Glomerular endothelial cell (primary cell): ENCODE measurements around the gene NKAIN4. TPM values are rescaled to one million over a fixed set of nuclear protein-coding genes. Genes with fewer than 3 reads are reported as not detected.
"Not testable (repeated sequence)": the region's sequence is repeated elsewhere in the genome, so short reads cannot be mapped to it uniquely, and the experiment has no call there.

Experiments
- DNase-seq: peaks from one replicate; pipeline ENCODE4 v3.0.0-alpha.2; 2011; ENCODE audit warnings: low read depth, low spot score; ENCODE audit errors: extremely low read depth
- total RNA-seq: library from RNA; depleted of rRNA; stranded (reverse); fragments of >200 nt; gene quantifications from 2 replicates; pipeline ENCODE4 v1.2.3, GENCODE V29; 2015

NKAIN4 gene
- total RNA-seq, 1 donor from 2014 or later, result 0.58 TPM

- DNase-seq, result no peak
Observed at GRCh38 chr20:63258781-63259180, 4.5 kb upstream of the NKAIN4 start.

- DNase-seq, result no peak
Observed at GRCh38 chr20:63257629-63258028, 3.4 kb upstream of the NKAIN4 start.

- DNase-seq, result no peak
Observed at GRCh38 chr20:63256954-63257353, 2.7 kb upstream of the NKAIN4 start.

- no peak for DNase-seq
Observed at GRCh38 chr20:63255931-63256704, 1.9 kb upstream of the NKAIN4 start.

- no peak for DNase-seq
Observed at GRCh38 chr20:63254606-63255384, 532 bp upstream of the NKAIN4 start.

GRCh38 chr20:63253438-63254231 is 628 bp downstream of the NKAIN4 start:
- DNase-seq, result no peak

GRCh38 chr20:63253065-63253437 is 1.2 kb downstream of the NKAIN4 start:
- no peak for DNase-seq

GRCh38 chr20:63252284-63252711 is 2.0 kb downstream of the NKAIN4 start:
- no peak for DNase-seq

GRCh38 chr20:63251350-63251749 is 2.9 kb downstream of the NKAIN4 start:
- DNase-seq, result not testable (repeated sequence)

- no peak for DNase-seq
Observed at GRCh38 chr20:63249891-63250290, 4.4 kb downstream of the NKAIN4 start.

GRCh38 chr20:63248835-63249591 is 5.2 kb downstream of the NKAIN4 start:
- DNase-seq, result no peak

- no peak for DNase-seq
Observed at GRCh38 chr20:63247671-63248228, 6.5 kb downstream of the NKAIN4 start.

- DNase-seq, result no peak
Observed at GRCh38 chr20:63246490-63247288, 7.6 kb downstream of the NKAIN4 start.

GRCh38 chr20:63244468-63244867 is 9.8 kb downstream of the NKAIN4 start:
- DNase-seq, result no peak

GRCh38 chr20:63243604-63244247 is 10.5 kb downstream of the NKAIN4 start:
- DNase-seq, result no peak

- no peak for DNase-seq
Observed at GRCh38 chr20:63242736-63243135, 11.5 kb downstream of the NKAIN4 start.

- no peak for DNase-seq
Observed at GRCh38 chr20:63241272-63241671, 13.0 kb downstream of the NKAIN4 start.

GRCh38 chr20:63240004-63240403 is 14.3 kb downstream of the NKAIN4 start:
- DNase-seq, result no peak

GRCh38 chr20:63239431-63239830 is 14.8 kb downstream of the NKAIN4 start:
- DNase-seq, result no peak
